HEK293 (cell line): Measurements from ENCODE around the gene PRR33.

Experiments
- CTCF ChIA-PET: fragments of 350-600 bp; formaldehyde crosslinking; extraction: SDS; loops from one replicate; lab custom pipeline; 2021; ENCODE audit warnings: antibody characterized with exemption; lab: Yijun Ruan, JAX
- POLR2A ChIA-PET: fragments of 300-600 bp; formaldehyde crosslinking; extraction: SDS; loops from one replicate; lab custom pipeline; 2020; ENCODE audit warnings: antibody characterized with exemption, inconsistent platforms; lab: Yijun Ruan, JAX
- H3K27ac ChIP-seq: fragments of 200-500 bp; sonication (Bioruptor generic); 2 replicates; pipeline ENCODE4 v1.5.1; 2014; ENCODE audit warnings: low read depth, low read length, control low read depth, inconsistent platforms; ENCODE audit errors: extremely low read depth
- H3K36me3 ChIP-seq, 2 experiments: fragments of 200-500 bp in 1 of 2; sonication (Bioruptor generic) in 1 of 2; 1 replicate in 1 of 2; 2 replicates in 1 of 2; pipeline ENCODE4 v1.5.1; 2014 to 2017; ENCODE audit warnings: inconsistent platforms in 2 of 2, low read length in 2 of 2; ENCODE audit not compliant: control insufficient read depth in 2 of 2, insufficient read depth in 1 of 2
- H3K4me1 ChIP-seq: fragments of 200-500 bp; sonication (Bioruptor generic); 2 replicates; pipeline ENCODE4 v1.5.1; 2014; ENCODE audit warnings: mild to moderate bottlenecking, low read length, inconsistent platforms; ENCODE audit not compliant: control insufficient read depth, insufficient read depth
- H3K4me3 ChIP-seq: 2 replicates; pipeline ENCODE4 v1.5.1; 2011; ENCODE audit warnings: low read depth, mild to moderate bottlenecking, control low read depth, low read length, moderate library complexity
- H3K9me3 ChIP-seq: fragments of 200-500 bp; sonication (Bioruptor generic); 2 replicates; pipeline ENCODE4 v1.5.1; 2014; ENCODE audit warnings: low read depth, low read length, inconsistent platforms; ENCODE audit not compliant: control insufficient read depth, insufficient read depth
- BCL6B ChIP-seq: fragments of 450-650 bp; formaldehyde crosslinking; IDR thresholded peaks from 2 replicates; pipeline ENCODE4 v1.5.1; 2017; ENCODE audit warnings: missing biosample characterization, missing genetic modification characterization
- FEZF1 ChIP-seq: fragments of 450-650 bp; formaldehyde crosslinking; IDR thresholded peaks from 2 replicates; pipeline ENCODE4 v1.5.1; 2016; ENCODE audit warnings: missing biosample characterization, missing genetic modification characterization
- GLIS1 ChIP-seq: fragments of 450-650 bp; formaldehyde crosslinking; IDR thresholded peaks from 2 replicates; pipeline ENCODE4 v1.5.1; 2016; ENCODE audit warnings: missing biosample characterization, missing genetic modification characterization
- HIC1 ChIP-seq: fragments of 450-650 bp; formaldehyde crosslinking; IDR thresholded peaks from 2 replicates; pipeline ENCODE4 v1.5.1; 2016; ENCODE audit warnings: missing biosample characterization, missing genetic modification characterization
- PBX3 ChIP-seq: sonication (generic); formaldehyde crosslinking; IDR thresholded peaks from 2 replicates; pipeline ENCODE4 v1.8.1; 2022; ENCODE audit warnings: mild to moderate bottlenecking, moderate library complexity, missing genetic modification reagents
- SALL2 ChIP-seq: fragments of 450-650 bp; formaldehyde crosslinking; IDR thresholded peaks from 2 replicates; pipeline ENCODE4 v1.5.0; 2017; ENCODE audit warnings: missing biosample characterization, mild to moderate bottlenecking, missing genetic modification characterization, borderline replicate concordance
- ZBTB21 ChIP-seq: fragments of 450-650 bp; formaldehyde crosslinking; IDR thresholded peaks from 2 replicates; pipeline ENCODE4 v1.5.1; 2017; ENCODE audit warnings: missing biosample characterization, missing genetic modification characterization
- ZBTB48 ChIP-seq: fragments of 450-650 bp; formaldehyde crosslinking; IDR thresholded peaks from 2 replicates; pipeline ENCODE4 v1.5.1; 2016; ENCODE audit warnings: missing biosample characterization, missing genetic modification characterization
- ZNF16 ChIP-seq: fragments of 450-650 bp; formaldehyde crosslinking; IDR thresholded peaks from 2 replicates; pipeline ENCODE4 v1.5.1; 2016; ENCODE audit warnings: low read depth, missing biosample characterization, missing genetic modification characterization
- ZNF24 ChIP-seq: fragments of 450-650 bp; formaldehyde crosslinking; IDR thresholded peaks from 2 replicates; pipeline ENCODE4 v1.5.1; 2016; ENCODE audit warnings: missing biosample characterization, missing genetic modification characterization
- ZNF324 ChIP-seq: fragments of 450-650 bp; formaldehyde crosslinking; IDR thresholded peaks from 2 replicates; pipeline ENCODE4 v1.5.1; 2016; ENCODE audit warnings: missing biosample characterization, missing genetic modification characterization
- ZNF513 ChIP-seq: fragments of 450-650 bp; IDR thresholded peaks from 2 replicates; pipeline ENCODE4 v1.5.1; 2018; ENCODE audit warnings: missing biosample characterization, missing genetic modification characterization
- ZNF518A ChIP-seq: fragments of 450-650 bp; formaldehyde crosslinking; conservative IDR thresholded peaks from 2 replicates; pipeline ENCODE4 v1.5.1; 2016; ENCODE audit warnings: low read depth, missing biosample characterization, missing genetic modification characterization
- ZNF571 ChIP-seq: fragments of 450-650 bp; formaldehyde crosslinking; IDR thresholded peaks from 2 replicates; pipeline ENCODE4 v1.5.0; 2017; ENCODE audit warnings: missing biosample characterization, missing genetic modification characterization
- ZNF701 ChIP-seq: fragments of 450-650 bp; formaldehyde crosslinking; IDR thresholded peaks from 2 replicates; pipeline ENCODE4 v1.5.1; 2016; ENCODE audit warnings: missing biosample characterization, missing genetic modification characterization
- ZNF777 ChIP-seq: fragments of 450-650 bp; formaldehyde crosslinking; IDR thresholded peaks from 2 replicates; pipeline ENCODE4 v1.5.1; 2017; ENCODE audit warnings: missing biosample characterization, missing genetic modification characterization, borderline replicate concordance

The PRR33 gene

GRCh38 chr11:1936072-1936780, 44.5 kb upstream of the PRR33 start (continued):
- TF ChIP-seq ZNF518A = no peak

DNA sequence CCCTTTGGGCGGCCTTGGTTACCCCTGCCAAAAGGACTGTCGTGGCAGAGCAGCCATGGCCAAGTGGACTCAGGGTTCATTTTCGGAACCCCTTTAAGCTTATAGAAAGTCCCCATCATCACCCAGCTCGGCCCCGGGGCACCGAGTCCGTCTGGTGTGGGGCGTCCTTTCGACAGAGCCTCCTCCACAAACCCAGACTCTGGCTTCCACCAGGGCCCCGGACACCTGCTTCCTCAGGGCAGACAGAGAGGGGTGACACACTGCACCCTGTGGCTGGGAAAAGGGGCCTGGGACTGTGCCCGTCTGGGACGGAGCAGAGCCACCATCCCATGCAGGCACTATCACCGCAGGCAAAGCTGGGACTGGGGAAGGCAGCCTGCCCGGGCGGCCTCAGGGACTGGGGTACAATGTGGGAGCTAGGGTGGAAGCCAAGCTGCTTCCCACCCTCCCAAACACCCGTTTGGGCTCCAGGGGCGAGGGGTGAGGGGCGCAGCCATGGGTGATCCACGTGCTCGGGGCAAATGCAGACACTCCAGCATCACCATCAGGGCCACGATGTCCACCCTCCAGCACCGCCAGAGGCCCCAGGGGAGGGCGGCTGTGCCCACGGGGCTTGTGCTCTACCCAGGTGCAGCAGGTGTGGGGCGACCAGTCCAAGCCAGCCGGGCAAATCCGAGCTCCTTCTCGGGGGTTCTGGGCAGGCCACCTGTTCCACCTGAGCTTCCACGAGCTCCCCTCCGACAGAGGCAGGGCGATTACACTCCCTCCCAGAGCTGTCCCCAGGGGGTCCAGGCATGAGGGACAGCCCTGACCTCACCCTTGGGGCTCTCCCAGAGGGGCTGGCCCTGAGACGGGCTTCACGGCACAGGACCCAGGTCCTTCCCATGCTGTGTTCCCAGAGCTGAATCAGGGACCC, 43.7 kb upstream of the PRR33 start:
- no peak overlapping the region for H3K4me3 ChIP-seq
- no peaks in the 10 kb centered on the region for H3K9me3 ChIP-seq
- H3K4me1 ChIP-seq = no peaks in the 10 kb centered on the region
- ChIA-PET CTCF (interaction anchor here (0.6 to 1.3 kb wide), 2 partner anchors 12 to 53 kb away, joined by 3 to 5 read pairs; no protein-coding TSS in a partner anchor), POLR2A (no interaction called here)
- no peak overlapping the region for H3K27ac ChIP-seq
- TF ChIP-seq ZNF16 (tag by site-specific recombination) (no peak), GLIS1 (tag by site-specific recombination) (peak; percentile 51)
- no peaks in the 10 kb centered on the region for H3K36me3 ChIP-seq

- ChIA-PET CTCF (interaction anchor here (0.6 to 0.8 kb wide), 2 partner anchors 11 to 52 kb away, joined by 3 read pairs; no protein-coding TSS in a partner anchor), POLR2A (no interaction called here)
- no peaks in the 10 kb centered on the region for H3K4me1 ChIP-seq
These were observed 42.9 kb upstream of the PRR33 start for GRCh38 chr11:1934335-1935155.

More at GRCh38 chr11:1934335-1935155, 42.9 kb upstream of the PRR33 start:
- no peaks in the 10 kb centered on the region for H3K9me3 ChIP-seq
- H3K27ac ChIP-seq = no peak overlapping the region
- TF ChIP-seq ZNF24 (tag by site-specific recombination) (no peak), ZNF777 (no peak), PBX3 (no peak), SALL2 (tag by site-specific recombination) (no peak), ZNF324 (tag by site-specific recombination) (no peak), ZBTB21 (tag by site-specific recombination) (no peak), ZNF701 (tag by site-specific recombination) (no peak), FEZF1 (tag by site-specific recombination) (no peak), BCL6B (tag by site-specific recombination) (no peak), ZNF513 (tag by site-specific recombination) (no peak), ZBTB48 (no peak), ZNF571 (tag by site-specific recombination) (no peak), HIC1 (tag by site-specific recombination) (no peak)
- TF ChIP-seq, all 188 proteins: peak for 0
- no peaks in the 10 kb centered on the region for H3K36me3 ChIP-seq
- H3K4me3 ChIP-seq = no peak overlapping the region
